ENCODE measurements around the gene UCMA.
"Not testable (repeated sequence)": the region's sequence is repeated elsewhere in the genome, so short reads cannot be mapped to it uniquely, and the experiment has no call there.

Gene UCMA

GRCh38 chr10:13242260-13242659 lies 8.1 kb upstream of the UCMA start:
- H3K4me1 Mint-ChIP-seq, H3K27ac Mint-ChIP-seq: not testable (repeated sequence)

GRCh38 chr10:13241613-13242012 lies 7.4 kb upstream of the UCMA start:
- no peak overlapping the region for H3K4me3 Mint-ChIP-seq
- ATAC-seq (no peak), DNase-seq (ENCODE audit: low spot score in 2 of 2) (no peak)
- H3K27ac Mint-ChIP-seq, result no peak overlapping the region
- H3K4me1 Mint-ChIP-seq, result no peaks in the 10 kb centered on the region
- no peaks in the 10 kb centered on the region for H3K9me3 Mint-ChIP-seq
- H3K36me3 Mint-ChIP-seq, result no peaks in the 10 kb centered on the region

More at GRCh38 chr10:13242260-13242659, 8.1 kb upstream of the UCMA start:
- H3K36me3 Mint-ChIP-seq; ATAC-seq; H3K9me3 Mint-ChIP-seq; DNase-seq (ENCODE audit: low spot score in 2 of 2); H3K4me3 Mint-ChIP-seq: not testable (repeated sequence)

- DNase-seq (ENCODE audit: low spot score in 2 of 2), result no peak
- Mint-ChIP-seq H3K36me3 (no peaks in the 10 kb centered on the region), H3K4me1 (no peaks in the 10 kb centered on the region), H3K27ac (no peak overlapping the region), H3K4me3 (no peak overlapping the region), H3K9me3 (no peaks in the 10 kb centered on the region)
- ATAC-seq, result no peak
Observed at GRCh38 chr10:13239923-13240322, 5.7 kb upstream of the UCMA start.

GRCh38 chr10:13238271-13239077 lies 4.3 kb upstream of the UCMA start:
- no peak overlapping the region for H3K27ac Mint-ChIP-seq
- no peak for DNase-seq (ENCODE audit: low spot score in 2 of 2)
- H3K9me3 Mint-ChIP-seq, result no peaks in the 10 kb centered on the region
- ATAC-seq, result no peak
- no peak overlapping the region for H3K4me3 Mint-ChIP-seq
- no peaks in the 10 kb centered on the region for H3K36me3 Mint-ChIP-seq
- no peaks in the 10 kb centered on the region for H3K4me1 Mint-ChIP-seq

GRCh38 chr10:13236638-13237037 lies 2.5 kb upstream of the UCMA start:
- H3K27ac Mint-ChIP-seq, result no peak overlapping the region
- no peak overlapping the region for H3K4me3 Mint-ChIP-seq
- H3K4me1 Mint-ChIP-seq, result no peaks in the 10 kb centered on the region
- no peak for DNase-seq (ENCODE audit: low spot score in 2 of 2)
- H3K9me3 Mint-ChIP-seq, result no peaks in the 10 kb centered on the region
- no peak for ATAC-seq
- H3K36me3 Mint-ChIP-seq, result no peaks in the 10 kb centered on the region

- not testable (repeated sequence) for H3K36me3 Mint-ChIP-seq; H3K4me3 Mint-ChIP-seq; H3K4me1 Mint-ChIP-seq; H3K27ac Mint-ChIP-seq; DNase-seq (ENCODE audit: low spot score in 2 of 2); H3K9me3 Mint-ChIP-seq; ATAC-seq
Observed at GRCh38 chr10:13234736-13235135, 562 bp upstream of the UCMA start.

- no peak for ATAC-seq
- Mint-ChIP-seq H3K27ac (no peak overlapping the region), H3K36me3 (no peaks in the 10 kb centered on the region), H3K9me3 (no peaks in the 10 kb centered on the region), H3K4me3 (no peak overlapping the region), H3K4me1 (no peaks in the 10 kb centered on the region)
- no peak for DNase-seq (ENCODE audit: low spot score in 2 of 2)
Observed at GRCh38 chr10:13233358-13233757, 816 bp downstream of the UCMA start.

- no peak overlapping the region for H3K27ac Mint-ChIP-seq
- no peak overlapping the region for H3K4me3 Mint-ChIP-seq
- DNase-seq (ENCODE audit: low spot score in 2 of 2) (no peak), ATAC-seq (no peak)
- H3K4me1 Mint-ChIP-seq, result no peaks in the 10 kb centered on the region
- no peaks in the 10 kb centered on the region for H3K9me3 Mint-ChIP-seq
- H3K36me3 Mint-ChIP-seq, result no peaks in the 10 kb centered on the region
Observed at GRCh38 chr10:13231808-13232207, 2.4 kb downstream of the UCMA start.

GRCh38 chr10:13231190-13231589 lies 3.0 kb downstream of the UCMA start:
- ATAC-seq (no peak), DNase-seq (ENCODE audit: low spot score in 2 of 2) (no peak)
- Mint-ChIP-seq H3K27ac (no peak overlapping the region), H3K4me3 (no peak overlapping the region), H3K36me3 (no peaks in the 10 kb centered on the region), H3K9me3 (no peaks in the 10 kb centered on the region), H3K4me1 (no peaks in the 10 kb centered on the region)

GRCh38 chr10:13227031-13227430 lies 7.1 kb downstream of the UCMA start:
- Mint-ChIP-seq H3K4me1 (no peaks in the 10 kb centered on the region), H3K36me3 (no peaks in the 10 kb centered on the region), H3K27ac (no peak overlapping the region), H3K4me3 (no peak overlapping the region), H3K9me3 (no peaks in the 10 kb centered on the region)
- DNase-seq (ENCODE audit: low spot score in 2 of 2) (no peak), ATAC-seq (no peak)

GRCh38 chr10:13225601-13226000 lies 8.6 kb downstream of the UCMA start:
- H3K9me3 Mint-ChIP-seq, result no peaks in the 10 kb centered on the region
- H3K36me3 Mint-ChIP-seq, result no peaks in the 10 kb centered on the region
- no peak overlapping the region for H3K4me3 Mint-ChIP-seq
- H3K27ac Mint-ChIP-seq, result no peak overlapping the region
- no peaks in the 10 kb centered on the region for H3K4me1 Mint-ChIP-seq
- DNase-seq (ENCODE audit: low spot score in 2 of 2) (no peak), ATAC-seq (no peak)

- Mint-ChIP-seq H3K9me3 (no peaks in the 10 kb centered on the region), H3K4me3 (no peak overlapping the region), H3K27ac (no peak overlapping the region), H3K4me1 (no peaks in the 10 kb centered on the region), H3K36me3 (no peaks in the 10 kb centered on the region)
- DNase-seq (ENCODE audit: low spot score in 2 of 2), result no peak
- ATAC-seq, result no peak
Observed at GRCh38 chr10:13224210-13224995, 9.8 kb downstream of the UCMA start.

- Mint-ChIP-seq H3K4me1 (no peaks in the 10 kb centered on the region), H3K9me3 (no peaks in the 10 kb centered on the region), H3K4me3 (no peak overlapping the region), H3K27ac (no peak overlapping the region), H3K36me3 (no peaks in the 10 kb centered on the region)
- ATAC-seq (no peak), DNase-seq (ENCODE audit: low spot score in 2 of 2) (no peak)
Observed at GRCh38 chr10:13223241-13223640, 10.9 kb downstream of the UCMA start.

GRCh38 chr10:13222566-13222965 lies 11.6 kb downstream of the UCMA start:
- no peak for ATAC-seq
- Mint-ChIP-seq H3K36me3 (no peaks in the 10 kb centered on the region), H3K9me3 (no peaks in the 10 kb centered on the region), H3K27ac (no peak overlapping the region), H3K4me1 (no peaks in the 10 kb centered on the region), H3K4me3 (no peak overlapping the region)
- no peak for DNase-seq (ENCODE audit: low spot score in 2 of 2)

- DNase-seq (ENCODE audit: low spot score in 2 of 2), result no peak
- Mint-ChIP-seq H3K4me1 (no peaks in the 10 kb centered on the region), H3K9me3 (no peaks in the 10 kb centered on the region), H3K27ac (no peak overlapping the region), H3K4me3 (no peak overlapping the region), H3K36me3 (no peaks in the 10 kb centered on the region)
- no peak for ATAC-seq
Observed at GRCh38 chr10:13222151-13222550, 12.0 kb downstream of the UCMA start.

- Mint-ChIP-seq H3K9me3 (no peaks in the 10 kb centered on the region), H3K4me1 (no peaks in the 10 kb centered on the region), H3K27ac (no peak overlapping the region), H3K36me3 (no peaks in the 10 kb centered on the region), H3K4me3 (no peak overlapping the region)
- no peak for DNase-seq (ENCODE audit: low spot score in 2 of 2)
- peak; percentile 39 for ATAC-seq
Observed at GRCh38 chr10:13221572-13221971, 12.6 kb downstream of the UCMA start.

Measured in stimulated activated effector memory CD8-positive, alpha-beta T cell treated with anti-CD3 and anti-CD28 coated beads, Interleukin-12 subunit alpha, Interleukin-12 subunit beta, amount 100 ng/mL, for 72 hours (primary cell).